Activated CD8-positive, alpha-beta memory T cell treated with anti-CD3 and anti-CD28 coated beads for 4 hours (primary cell): Measurements from ENCODE around the gene HOXC12.
A peak's percentile ranks its signal among the peaks of the same experiment; 100 is the strongest.

Source experiments
- DNase-seq, 2 donors: peaks; one replicate each; pipeline ENCODE4 v3.0.0-alpha.2; 2020; ENCODE audit warnings: low read depth in 2 of 2

Gene HOXC12

GRCh38 chr12:53983950-53984572 lies 29.4 kb downstream of the HOXC12 start:
- DNase-seq: no peak

- peak; percentile 27 to 70 for DNase-seq
Measured at GRCh38 chr12:53984901-53985691, 30.4 kb downstream of the HOXC12 start, which contains the start of gene HOXC10. HOXC10 (plus strand) TSS chr12:53985146; CDS start chr12:53985260, 114 bp downstream.

GRCh38 chr12:53985692-53985993 lies 30.9 kb downstream of the HOXC12 start:
- no peak for DNase-seq

- DNase-seq: no peak
Measured at GRCh38 chr12:53985994-53986685, 31.4 kb downstream of the HOXC12 start.

GRCh38 chr12:53986686-53987483 lies 32.2 kb downstream of the HOXC12 start:
- no peak for DNase-seq

GRCh38 chr12:53987787-53988230 lies 33.1 kb downstream of the HOXC12 start:
- no peak for DNase-seq

GRCh38 chr12:53988541-53989226 lies 34.0 kb downstream of the HOXC12 start:
- DNase-seq: no peak

- no peak for DNase-seq
Measured at GRCh38 chr12:53989227-53990113, 34.8 kb downstream of the HOXC12 start.

- DNase-seq: no peak
Measured at GRCh38 chr12:53990311-53991076, 35.8 kb downstream of the HOXC12 start.

- no peak for DNase-seq
Measured at GRCh38 chr12:53991077-53991460, 36.4 kb downstream of the HOXC12 start.

- DNase-seq: no peak
Measured at GRCh38 chr12:53992377-53992889, 37.7 kb downstream of the HOXC12 start.

- DNase-seq: no peak
Measured at GRCh38 chr12:53993162-53994008, 38.7 kb downstream of the HOXC12 start.

GRCh38 chr12:53994009-53994263 lies 39.2 kb downstream of the HOXC12 start:
- no peak for DNase-seq

GRCh38 chr12:53994264-53995001 lies 39.7 kb downstream of the HOXC12 start:
- DNase-seq: no peak

GRCh38 chr12:53995002-53995377 lies 40.3 kb downstream of the HOXC12 start:
- no peak for DNase-seq

GRCh38 chr12:53995378-53996239 lies 40.9 kb downstream of the HOXC12 start:
- no peak for DNase-seq
